ENCODE data around the gene HBZ. TPM values are rescaled to one million over a fixed set of nuclear protein-coding genes. Genes with fewer than 3 reads are reported as not detected.

The HBZ gene
- total RNA-seq, 1 experiment from 2014 or later: not detected

GRCh38 chr16:191831-192230 lies 39.4 kb downstream of the HBZ start:
- no peak overlapping the region for H2AFZ ChIP-seq (ENCODE audit: low read depth, low read length, poor library complexity, severe bottlenecking)
- no peaks in the 10 kb centered on the region for H3K4me1 ChIP-seq (ENCODE audit: control insufficient read depth in 1 of 2, insufficient read depth in 2 of 2, low read length in 2 of 2)
- H3K27me3 ChIP-seq (ENCODE audit: insufficient read depth, low read length): no peaks in the 10 kb centered on the region
- no peak overlapping the region for H3K4me3 ChIP-seq (replicated peaks in 1 of 2; ENCODE audit: low read depth in 1 of 2, low read length in 2 of 2)
- H3K27ac ChIP-seq (ENCODE audit: low read depth, low read length): no peak overlapping the region
- H3K79me2 ChIP-seq (ENCODE audit: insufficient read depth, low read length): no peaks in the 10 kb centered on the region
- no peak for DNase-seq (ENCODE audit: low read depth, low spot score)
- ChIA-PET CTCF (no interaction called here), RAD21 (ENCODE audit: low non-redundant PET in 1 of 2, low total read pairs in 2 of 2, uncharacterized antibody in 2 of 2, unreplicated experiment in 2 of 2) (no interaction called here), POLR2A (no interaction called here)
- H3K4me2 ChIP-seq (ENCODE audit: low read length): no peak overlapping the region
- no TSS peak for BruUV-seq (replicated peaks)
- H3K9ac ChIP-seq (ENCODE audit: low read length): no peak overlapping the region
- H4K20me1 ChIP-seq (ENCODE audit: insufficient read depth): no peaks in the 10 kb centered on the region
- H3K9me3 ChIP-seq (ENCODE audit: control insufficient read depth in 1 of 2, insufficient read depth in 1 of 2, low read depth in 1 of 2, low read length in 2 of 2): no peaks in the 10 kb centered on the region
- no peak for ATAC-seq
- H3K36me3 ChIP-seq (ENCODE audit: control insufficient read depth in 1 of 2, insufficient read depth in 2 of 2, low read length in 2 of 2): peaks cover 0 to 7% of the 10 kb centered on the region in 2 experiments
- intact Hi-C loops (cut with micrococcal nuclease): no loop called here
- TF ChIP-seq ZBTB33 (IDR thresholded peaks at IDR 0.05; ENCODE audit: extremely low read depth, insufficient replicate concordance, low read length): no peak
- no peaks in the 10 kb centered on the region for H3K9me2 ChIP-seq (ENCODE audit: insufficient read depth)

GRCh38 chr16:192686-193085 lies 40.2 kb downstream of the HBZ start:
- no TSS peak for BruUV-seq (replicated peaks)
- no peak for DNase-seq (ENCODE audit: low read depth, low spot score)
- CTCF ChIA-PET: no interaction called here
- Histone ChIP-seq H3K27ac (ENCODE audit: low read depth, low read length) (no peak overlapping the region), H3K27me3 (ENCODE audit: insufficient read depth, low read length) (no peaks in the 10 kb centered on the region), H3K9me3 (ENCODE audit: control insufficient read depth in 1 of 2, insufficient read depth in 1 of 2, low read depth in 1 of 2, low read length in 2 of 2) (no peaks in the 10 kb centered on the region), H4K20me1 (ENCODE audit: insufficient read depth) (no peaks in the 10 kb centered on the region), H3K9ac (ENCODE audit: low read length) (no peak overlapping the region), H2AFZ (ENCODE audit: low read depth, low read length, poor library complexity, severe bottlenecking) (no peak overlapping the region), H3K4me3 (replicated peaks in 1 of 2; ENCODE audit: low read depth in 1 of 2, low read length in 2 of 2) (no peak overlapping the region), H3K36me3 (ENCODE audit: control insufficient read depth in 1 of 2, insufficient read depth in 2 of 2, low read length in 2 of 2) (peaks cover 2 to 9% of the 10 kb centered on the region in 2 experiments), H3K4me2 (ENCODE audit: low read length) (no peak overlapping the region), H3K9me2 (ENCODE audit: insufficient read depth) (no peaks in the 10 kb centered on the region), H3K79me2 (ENCODE audit: insufficient read depth, low read length) (no peaks in the 10 kb centered on the region), H3K4me1 (ENCODE audit: control insufficient read depth in 1 of 2, insufficient read depth in 2 of 2, low read length in 2 of 2) (no peaks in the 10 kb centered on the region)
- no peak for TF ChIP-seq SRF (IDR thresholded peaks at IDR 0.05; ENCODE audit: low read depth)
- RAD21 ChIA-PET (ENCODE audit: low non-redundant PET in 1 of 2, low total read pairs in 2 of 2, uncharacterized antibody in 2 of 2, unreplicated experiment in 2 of 2): no interaction called here
- POLR2A ChIA-PET: no interaction called here
- intact Hi-C loops (cut with micrococcal nuclease): no loop called here
- no peak for ATAC-seq

Measured in HCT116 (cell line).